Upper lobe of right lung (tissue), 1 donor: ENCODE results near the gene CTDSP1. TPM values are rescaled to one million over a fixed set of nuclear protein-coding genes. Genes with fewer than 3 reads are reported as not detected.

ENCODE experiments used
- ATAC-seq: fragments of 200-7000 bp; cut with Tn5 transposase; one replicate; pipeline ENCODE4 v1.9.1; 2020; ENCODE audit warnings: mild to moderate bottlenecking, moderate library complexity
- DNase-seq: peaks from one replicate; pipeline ENCODE4 v3.0.0-alpha.2; 2020
- H3K27ac ChIP-seq: fragments of 200-600 bp; one replicate; pipeline ENCODE4 v1.8.0; 2022
- H3K27me3 ChIP-seq: fragments of 200-600 bp; one replicate; pipeline ENCODE4 v1.8.0; 2022; ENCODE audit warnings: mild to moderate bottlenecking
- H3K36me3 ChIP-seq: fragments of 200-600 bp; one replicate; pipeline ENCODE4 v1.8.0; 2022
- H3K4me1 ChIP-seq: fragments of 200-600 bp; one replicate; pipeline ENCODE4 v1.8.0; 2022
- H3K4me3 ChIP-seq: fragments of 200-600 bp; one replicate; pipeline ENCODE4 v1.8.0; 2022; ENCODE audit warnings: mild to moderate bottlenecking
- H3K9me3 ChIP-seq: fragments of 200-600 bp; one replicate; pipeline ENCODE4 v1.8.0; 2022
- intact Hi-C: fragments of 100-400 bp; cut with DNase I; formaldehyde crosslinking; loops from one replicate; pipeline ENCODE4 v1.11.0; 2022
- total RNA-seq: library from RNA; stranded (reverse); fragmentation: NEBNext Ultra II Directional; extraction: Animal tissue kit (Norgen Biotek cat#: 25700); gene quantifications from one replicate; pipeline ENCODE4 v1.2.1, GENCODE V29; 2021
- TF ChIP-seq, protein P1 (sequence below): fragments of 200-600 bp; IDR thresholded peaks from one replicate; pipeline ENCODE4 v1.8.0; 2022; ENCODE audit warnings: antibody characterized with exemption
- donor health status: DM: no; HTN: yes; CAD: no; lungs with severe emphysema.

Gene CTDSP1
- total RNA-seq, 1 donor from 2014 or later: 169 TPM

DNA sequence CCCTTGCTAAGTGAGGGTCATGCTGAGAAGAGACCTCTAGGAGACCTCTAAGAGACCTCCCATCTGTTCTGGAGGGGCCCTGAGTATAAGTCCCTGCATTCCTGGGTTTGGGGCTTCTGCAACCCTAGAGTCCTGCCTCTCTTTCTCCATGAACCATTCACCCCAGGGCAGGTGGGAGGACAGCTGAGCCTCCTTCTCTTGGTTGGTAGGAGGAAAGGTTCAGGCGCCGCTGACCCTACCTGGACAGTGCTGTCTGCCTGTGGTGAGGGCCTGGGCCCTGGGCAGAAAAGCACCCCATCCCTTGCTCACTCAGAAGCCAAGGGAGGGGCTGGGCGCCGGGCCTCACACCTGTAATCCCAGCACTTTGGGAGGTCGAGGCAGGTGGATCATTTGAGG, 18.7 kb downstream of the CTDSP1 start:
- TF ChIP-seq, protein P1, sequence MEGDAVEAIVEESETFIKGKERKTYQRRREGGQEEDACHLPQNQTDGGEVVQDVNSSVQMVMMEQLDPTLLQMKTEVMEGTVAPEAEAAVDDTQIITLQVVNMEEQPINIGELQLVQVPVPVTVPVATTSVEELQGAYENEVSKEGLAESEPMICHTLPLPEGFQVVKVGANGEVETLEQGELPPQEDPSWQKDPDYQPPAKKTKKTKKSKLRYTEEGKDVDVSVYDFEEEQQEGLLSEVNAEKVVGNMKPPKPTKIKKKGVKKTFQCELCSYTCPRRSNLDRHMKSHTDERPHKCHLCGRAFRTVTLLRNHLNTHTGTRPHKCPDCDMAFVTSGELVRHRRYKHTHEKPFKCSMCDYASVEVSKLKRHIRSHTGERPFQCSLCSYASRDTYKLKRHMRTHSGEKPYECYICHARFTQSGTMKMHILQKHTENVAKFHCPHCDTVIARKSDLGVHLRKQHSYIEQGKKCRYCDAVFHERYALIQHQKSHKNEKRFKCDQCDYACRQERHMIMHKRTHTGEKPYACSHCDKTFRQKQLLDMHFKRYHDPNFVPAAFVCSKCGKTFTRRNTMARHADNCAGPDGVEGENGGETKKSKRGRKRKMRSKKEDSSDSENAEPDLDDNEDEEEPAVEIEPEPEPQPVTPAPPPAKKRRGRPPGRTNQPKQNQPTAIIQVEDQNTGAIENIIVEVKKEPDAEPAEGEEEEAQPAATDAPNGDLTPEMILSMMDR: no peak
- Histone ChIP-seq H3K27me3 (no peaks in the 10 kb centered on the region), H3K27ac (no peak overlapping the region), H3K9me3 (no peaks in the 10 kb centered on the region), H3K4me3 (no peak overlapping the region), H3K4me1 (no peaks in the 10 kb centered on the region), H3K36me3 (no peaks in the 10 kb centered on the region)
- DNase-seq (no peak), ATAC-seq (no peak)
- intact Hi-C loops: no loop called here

- Histone ChIP-seq H3K27me3 (no peaks in the 10 kb centered on the region), H3K36me3 (no peaks in the 10 kb centered on the region), H3K4me1 (no peaks in the 10 kb centered on the region), H3K9me3 (no peaks in the 10 kb centered on the region), H3K27ac (no peak within 1 kb of the TSS), H3K4me3 (no peak within 1 kb of the TSS)
- intact Hi-C loops: no loop called here
- ATAC-seq (peak; percentile 10), DNase-seq (no peak)
- TF ChIP-seq, protein P1: no peak
These were observed 19.2 kb downstream of the CTDSP1 start, which contains the start of gene VIL1 for GRCh38 chr2:218418717-218419458. TSS of gene VIL1 (plus strand) at chr2:218419123. CDS start at chr2:218423779, 4,656 bp downstream.

DNA sequence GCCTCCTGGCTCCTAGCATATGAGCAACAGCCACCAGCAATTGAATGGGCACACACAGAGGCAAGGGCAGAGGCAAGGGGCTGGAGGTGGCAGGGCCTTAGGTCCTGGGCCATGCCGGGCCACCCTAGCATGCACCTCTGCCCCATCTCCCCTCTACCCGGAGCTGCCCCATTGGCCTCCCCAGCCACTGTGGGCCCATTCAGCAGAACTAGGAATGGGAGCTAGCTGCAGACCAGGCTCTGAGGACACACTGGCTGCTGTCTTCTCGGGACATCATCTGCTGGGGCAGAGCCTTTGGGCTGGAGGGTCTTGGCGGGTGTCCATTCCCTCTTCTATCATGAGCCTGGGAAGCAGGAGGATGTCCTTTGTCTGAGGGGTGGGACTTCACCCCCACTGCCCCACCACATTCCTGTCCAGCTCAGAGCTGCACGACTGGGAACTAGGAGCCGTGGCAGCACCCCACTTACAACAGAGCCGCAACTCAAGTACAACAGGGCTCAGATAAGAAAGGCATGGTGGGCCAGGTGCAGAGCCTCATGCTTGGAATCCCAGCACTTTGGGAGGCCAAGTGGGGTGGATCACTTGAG, 20.1 kb downstream of the CTDSP1 start:
- ATAC-seq: peak; percentile 17
- H3K4me3 ChIP-seq: no peak overlapping the region
- no peaks in the 10 kb centered on the region for H3K36me3 ChIP-seq
- DNase-seq: no peak
- H3K4me1 ChIP-seq: no peaks in the 10 kb centered on the region
- H3K27ac ChIP-seq: no peak overlapping the region
- TF ChIP-seq, protein P1: no peak
- no peaks in the 10 kb centered on the region for H3K9me3 ChIP-seq
- H3K27me3 ChIP-seq: no peaks in the 10 kb centered on the region
- intact Hi-C loops: no loop called here

GRCh38 chr2:218421027-218421426, 21.4 kb downstream of the CTDSP1 start:
- DNase-seq (no peak), ATAC-seq (no peak)
- Histone ChIP-seq H3K36me3 (no peaks in the 10 kb centered on the region), H3K4me1 (no peaks in the 10 kb centered on the region), H3K27me3 (no peaks in the 10 kb centered on the region), H3K27ac (no peak overlapping the region), H3K4me3 (no peak overlapping the region), H3K9me3 (no peaks in the 10 kb centered on the region)
- TF ChIP-seq, protein P1: no peak
- intact Hi-C loops: no loop called here

DNA sequence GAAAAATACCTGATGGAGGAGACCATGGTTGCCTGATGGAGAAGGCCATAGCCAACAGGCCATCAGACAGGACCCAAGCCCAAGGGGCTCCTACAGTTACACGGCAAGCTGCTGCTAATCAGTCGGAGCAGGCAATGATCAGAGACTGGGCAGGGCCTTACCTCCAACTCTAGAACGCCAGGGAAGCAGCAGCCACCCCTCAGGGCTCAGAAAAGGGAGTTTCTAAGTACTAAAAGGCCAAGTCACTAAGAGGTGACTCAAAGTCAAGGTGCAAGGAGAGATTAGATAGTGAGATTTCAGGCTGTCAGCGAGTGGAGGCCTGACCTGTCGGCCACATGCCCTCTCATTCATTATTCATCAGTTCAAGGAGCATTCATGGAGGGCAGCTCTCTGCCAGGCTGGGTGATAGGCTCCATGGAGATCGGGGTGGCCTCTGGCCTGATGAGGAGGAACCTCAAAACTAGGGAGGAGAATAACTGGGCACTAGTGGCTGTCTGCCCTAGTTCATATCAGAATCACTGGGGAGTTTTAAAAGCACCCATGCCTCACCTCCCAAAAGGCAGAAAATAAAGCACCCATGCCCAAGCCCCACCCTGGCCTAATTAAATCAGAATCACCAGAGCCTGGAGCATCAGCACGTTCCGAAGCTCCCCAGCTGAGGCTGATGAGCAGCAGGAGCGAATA, 22.9 kb downstream of the CTDSP1 start:
- H3K4me1 ChIP-seq: no peaks in the 10 kb centered on the region
- H3K36me3 ChIP-seq: no peaks in the 10 kb centered on the region
- TF ChIP-seq, protein P1: no peak
- no peaks in the 10 kb centered on the region for H3K9me3 ChIP-seq
- intact Hi-C loops: no loop called here
- ATAC-seq (no peak), DNase-seq (no peak)
- H3K27me3 ChIP-seq: no peaks in the 10 kb centered on the region
- no peak overlapping the region for H3K27ac ChIP-seq
- no peak overlapping the region for H3K4me3 ChIP-seq
